NT2/D1 (cell line): ENCODE results near the gene RUFY4.
"Not testable (repeated sequence)": the region's sequence is repeated elsewhere in the genome, so short reads cannot be mapped to it uniquely, and the experiment has no call there.

Experiments
- YY1 ChIP-seq: IDR thresholded peaks from 2 replicates; pipeline ENCODE4 v1.6.1; 2011; ENCODE audit not compliant: insufficient read length, insufficient read depth
- ZNF274 ChIP-seq: IDR thresholded peaks from 2 replicates; pipeline ENCODE4 v1.6.1; 2011; ENCODE audit warnings: mild to moderate bottlenecking, low read depth, low read length

GRCh38 chr2:218044599-218044998, 24.5 kb upstream of the RUFY4 start:
- TF ChIP-seq YY1, ZNF274: not testable (repeated sequence)
